PC-9 (cell line): ENCODE data around the gene HPS1.

Source experiments
- EZH2 ChIP-seq: fragments of 200-600 bp; sonication (generic); IDR thresholded peaks from 2 replicates; pipeline ENCODE4 v1.8.0; 2017; ENCODE audit warnings: antibody characterized with exemption, low read depth
- TF ChIP-seq, protein P1 (sequence below): fragments of 200-600 bp; sonication (generic); conservative IDR thresholded peaks from 2 replicates; pipeline ENCODE4 v1.6.1; 2017; ENCODE audit warnings: mixed run types, antibody characterized with exemption, mild to moderate bottlenecking, moderate library complexity

DNA sequence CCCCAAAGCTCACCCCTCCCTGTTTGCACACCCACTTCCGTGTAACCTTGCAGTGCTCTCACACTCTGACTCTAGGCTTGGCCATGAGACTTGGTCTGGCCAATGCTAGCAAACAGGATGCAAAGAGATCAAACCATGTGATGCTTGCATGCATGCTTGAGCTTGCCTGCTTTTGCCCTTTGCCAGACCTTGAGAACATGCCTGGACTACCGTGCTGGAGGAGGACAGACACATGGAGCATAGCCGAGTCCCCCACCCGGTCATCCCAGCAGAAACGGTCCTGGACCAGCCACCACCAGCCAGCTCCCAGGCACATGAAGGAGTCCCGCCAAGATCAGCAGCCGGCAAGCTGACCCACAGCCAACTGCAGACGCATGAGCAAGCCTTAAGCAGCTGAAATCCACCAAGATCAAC lies 55.1 kb downstream of the HPS1 start:
- TF ChIP-seq, protein P1, sequence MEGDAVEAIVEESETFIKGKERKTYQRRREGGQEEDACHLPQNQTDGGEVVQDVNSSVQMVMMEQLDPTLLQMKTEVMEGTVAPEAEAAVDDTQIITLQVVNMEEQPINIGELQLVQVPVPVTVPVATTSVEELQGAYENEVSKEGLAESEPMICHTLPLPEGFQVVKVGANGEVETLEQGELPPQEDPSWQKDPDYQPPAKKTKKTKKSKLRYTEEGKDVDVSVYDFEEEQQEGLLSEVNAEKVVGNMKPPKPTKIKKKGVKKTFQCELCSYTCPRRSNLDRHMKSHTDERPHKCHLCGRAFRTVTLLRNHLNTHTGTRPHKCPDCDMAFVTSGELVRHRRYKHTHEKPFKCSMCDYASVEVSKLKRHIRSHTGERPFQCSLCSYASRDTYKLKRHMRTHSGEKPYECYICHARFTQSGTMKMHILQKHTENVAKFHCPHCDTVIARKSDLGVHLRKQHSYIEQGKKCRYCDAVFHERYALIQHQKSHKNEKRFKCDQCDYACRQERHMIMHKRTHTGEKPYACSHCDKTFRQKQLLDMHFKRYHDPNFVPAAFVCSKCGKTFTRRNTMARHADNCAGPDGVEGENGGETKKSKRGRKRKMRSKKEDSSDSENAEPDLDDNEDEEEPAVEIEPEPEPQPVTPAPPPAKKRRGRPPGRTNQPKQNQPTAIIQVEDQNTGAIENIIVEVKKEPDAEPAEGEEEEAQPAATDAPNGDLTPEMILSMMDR = no peak
- TF ChIP-seq EZH2 = no peak
